Mucosa of descending colon (tissue), 3 donors: ENCODE measurements around the gene CDKAL1. TPM values are rescaled to one million over a fixed set of nuclear protein-coding genes. Genes with fewer than 3 reads are reported as not detected.
"Not testable (repeated sequence)": the region's sequence is repeated elsewhere in the genome, so short reads cannot be mapped to it uniquely, and the experiment has no call there.

Experiments used
- ATAC-seq: fragments of 200-7000 bp; cut with Tn5 transposase; one replicate; pipeline ENCODE4 v1.9.1; 2020; ENCODE audit warnings: mild to moderate bottlenecking, moderate library complexity
- DNase-seq, 3 donors: peaks; one replicate each; pipeline ENCODE4 v3.0.0-alpha.2; 2020
- H3K36me3 ChIP-seq: fragments of 200-600 bp; one replicate; pipeline ENCODE4 v1.8.0; 2021; ENCODE audit warnings: low read depth, mild to moderate bottlenecking
- H3K4me1 ChIP-seq: fragments of 200-600 bp; one replicate; pipeline ENCODE4 v1.8.0; 2021; ENCODE audit warnings: low read depth, mild to moderate bottlenecking
- H3K4me3 ChIP-seq: fragments of 200-600 bp; one replicate; pipeline ENCODE4 v1.8.0; 2021; ENCODE audit warnings: mild to moderate bottlenecking
- H3K9me3 ChIP-seq: fragments of 200-600 bp; one replicate; pipeline ENCODE4 v1.8.0; 2021; ENCODE audit warnings: mild to moderate bottlenecking
- CTCF ChIP-seq: fragments of 200-600 bp; IDR thresholded peaks from one replicate; pipeline ENCODE4 v1.8.0; 2022; ENCODE audit warnings: antibody characterized with exemption, mild to moderate bottlenecking
- intact Hi-C, 2 donors: fragments of 100-400 bp; cut with DNase I in 1 of 2; cut with micrococcal nuclease in 1 of 2; formaldehyde crosslinking; loops; one replicate each; pipeline versions ENCODE4 v1.11.0 to v1.11.1; 2022; cut with DNase I, micrococcal nuclease
- total RNA-seq, 3 donors: library from RNA; stranded (reverse); fragmentation: NEBNext Ultra II Directional in 2 of 3; extraction: Animal tissue kit (Norgen Biotek cat#: 25700) in 2 of 3; gene quantifications; one replicate each; pipeline versions ENCODE4 v1.2.1 to v1.2.4, GENCODE V29; 2021 to 2023
- donor health status: DM: no; HTN: no; CAD: no; lungs with moderate emphysema.
- donor health status: DM: no; HTN: no; CAD: no.
- donor health status: DM: no; HTN: yes; CAD: no.

The CDKAL1 gene
- total RNA-seq, 3 donors from 2014 or later = 13.4 to 15.5 (median 15.3) TPM

- TF ChIP-seq CTCF = no peak
- no peaks in the 10 kb centered on the region for H3K9me3 ChIP-seq
- DNase-seq = no peak
- H3K36me3 ChIP-seq = no peaks in the 10 kb centered on the region
- intact Hi-C loops = no loop called here
- no peak for ATAC-seq
- no peaks in the 10 kb centered on the region for H3K4me1 ChIP-seq
- no peak overlapping the region for H3K4me3 ChIP-seq
These were observed 212.7 kb downstream of the CDKAL1 start for GRCh38 chr6:20746805-20747558.

GRCh38 chr6:20747991-20748390, 213.7 kb downstream of the CDKAL1 start:
- DNase-seq = no peak
- no peak for TF ChIP-seq CTCF
- intact Hi-C loops = no loop called here
- H3K4me1 ChIP-seq = no peaks in the 10 kb centered on the region
- no peaks in the 10 kb centered on the region for H3K36me3 ChIP-seq
- ATAC-seq = no peak
- no peak overlapping the region for H3K4me3 ChIP-seq
- no peaks in the 10 kb centered on the region for H3K9me3 ChIP-seq

- H3K9me3 ChIP-seq = no peaks in the 10 kb centered on the region
- DNase-seq = no peak
- intact Hi-C loops = no loop called here
- no peaks in the 10 kb centered on the region for H3K4me1 ChIP-seq
- no peak for TF ChIP-seq CTCF
- no peak overlapping the region for H3K4me3 ChIP-seq
- H3K36me3 ChIP-seq = no peaks in the 10 kb centered on the region
- ATAC-seq = no peak
These were observed 217.2 kb downstream of the CDKAL1 start for GRCh38 chr6:20751293-20751935.

GRCh38 chr6:20755631-20756030, 221.4 kb downstream of the CDKAL1 start:
- H3K4me3 ChIP-seq = no peak overlapping the region
- ATAC-seq = no peak
- no peaks in the 10 kb centered on the region for H3K9me3 ChIP-seq
- DNase-seq = no peak
- H3K4me1 ChIP-seq = no peaks in the 10 kb centered on the region
- no peaks in the 10 kb centered on the region for H3K36me3 ChIP-seq
- no peak for TF ChIP-seq CTCF
- intact Hi-C loops = no loop called here

GRCh38 chr6:20756584-20757147, 222.4 kb downstream of the CDKAL1 start:
- ATAC-seq, intact Hi-C loops, DNase-seq, H3K36me3 ChIP-seq, H3K9me3 ChIP-seq, H3K4me3 ChIP-seq, H3K4me1 ChIP-seq: not testable (repeated sequence)

- no peaks in the 10 kb centered on the region for H3K36me3 ChIP-seq
- intact Hi-C loops = no loop called here
- H3K9me3 ChIP-seq = no peaks in the 10 kb centered on the region
- DNase-seq (no peak), ATAC-seq (no peak)
- TF ChIP-seq CTCF = no peak
- no peaks in the 10 kb centered on the region for H3K4me1 ChIP-seq
- no peak overlapping the region for H3K4me3 ChIP-seq
These were observed 223.5 kb downstream of the CDKAL1 start for GRCh38 chr6:20757761-20758160.
